Heart right ventricle (tissue), 16 donors: ENCODE data around the gene IL31RA. TPM values are rescaled to one million over a fixed set of nuclear protein-coding genes. Genes with fewer than 3 reads are reported as not detected.

Source experiments
- ATAC-seq, 8 donors: fragments of 200-7000 bp; cut with Tn5 transposase; one replicate each; pipeline ENCODE4 v1.9.1; 2020; ENCODE audit warnings: mild to moderate bottlenecking in 8 of 8, moderate library complexity in 8 of 8, moderate number of reproducible peaks in 1 of 8
- DNase-seq, 2 donors: peaks; one replicate each; pipeline ENCODE4 v3.0.0-alpha.2; 2020
- H3K27ac ChIP-seq, 10 donors: fragments of 200-600 bp; sonication (generic) in 2 of 10; one replicate each; pipeline versions ENCODE4 v1.5.0 to v1.8.0; 2020 to 2022; ENCODE audit warnings: mild to moderate bottlenecking in 3 of 10
- H3K27me3 ChIP-seq, 7 donors: fragments of 200-600 bp; one replicate each; pipeline ENCODE4 v1.8.0; 2021 to 2022; ENCODE audit warnings: mild to moderate bottlenecking in 2 of 7
- H3K36me3 ChIP-seq, 9 donors: fragments of 200-600 bp; sonication (generic) in 1 of 9; one replicate each; pipeline versions ENCODE4 v1.5.0 to v1.8.0; 2020 to 2022; ENCODE audit warnings: mild to moderate bottlenecking in 2 of 9
- H3K4me1 ChIP-seq, 9 donors: fragments of 200-600 bp; sonication (generic) in 1 of 9; one replicate each; pipeline versions ENCODE4 v1.5.0 to v1.8.0; 2020 to 2022; ENCODE audit warnings: mild to moderate bottlenecking in 4 of 9
- H3K4me3 ChIP-seq, 10 donors: fragments of 200-600 bp; sonication (generic) in 2 of 10; one replicate each; pipeline versions ENCODE4 v1.5.0 to v1.8.0; 2020 to 2022; ENCODE audit warnings: mild to moderate bottlenecking in 7 of 10, moderate library complexity in 2 of 10
- H3K9me3 ChIP-seq, 11 donors: fragments of 200-600 bp in 10 of 11; sonication (generic) in 2 of 11; one replicate each; pipeline versions ENCODE4 v1.5.0 to v1.8.0; 2013 to 2022; ENCODE audit warnings: mild to moderate bottlenecking in 2 of 11, control low read depth in 1 of 11, moderate library complexity in 1 of 11
- WGBS, 2 donors: extraction: QIAGEN DNeasy Blood & Tissue Kit; methylation state at CpG; one replicate each; pipeline ENCODE4 v1.1.7; 2013; ENCODE audit warnings: inconsistent platforms in 1 of 2; 5-methylcytosine and 5-hydroxymethylcytosine counted together
- intact Hi-C, 10 donors: fragments of 100-400 bp; cut with DNase I; formaldehyde crosslinking; loops; one replicate each; pipeline versions ENCODE4 v1.11.1 to v1.14.2; 2022
- polyA plus RNA-seq, 2 donors: library from polyadenylated mRNA; stranded (reverse); fragments of 200-250 nt; gene quantifications; one replicate each; pipeline ENCODE4 v1.2.3, GENCODE V29; 2013
- total RNA-seq, 10 donors: library from RNA; stranded (reverse); fragmentation: NEBNext Ultra II Directional in 3 of 10; extraction: Animal tissue kit (Norgen Biotek cat#: 25700) in 3 of 10; gene quantifications; one replicate each; pipeline versions ENCODE4 v1.2.1 to v1.2.4, GENCODE V29; 2021 to 2023
- TF ChIP-seq, protein P1 (sequence below), 9 donors: fragments of 200-600 bp; sonication (generic) in 2 of 9; IDR thresholded peaks; one replicate each; pipeline versions ENCODE4 v1.5.0 to v1.8.0; 2021 to 2022; ENCODE audit warnings: antibody characterized with exemption in 9 of 9, mild to moderate bottlenecking in 5 of 9, moderate library complexity in 1 of 9
- donor health status: Arrhythmogenic right ventricular cardiomyopathy.
- donor health status: ischemic (EF 13 %, LVEDD 7.1; RV severe dilation, severe dysfunction).
- donor health status: healthy with polysubstance abuse.
- donor health status: DM: no; HTN: yes; CAD: no.
- donor health status: DM: no; HTN: no; CAD: no.
- donor health status: ischemic (EF 25% LVEDD 6.9; RV normal size, moderate dysfunction).
- donor health status: ischemic (EF 25% LVEDD 5.7; RV mildly dilated, moderate dysfunction).
- donor health status: healthy.
- donor health status: DM: yes; HTN: yes; CAD: no.
- donor health status: Ischemic cardiomyopathy.
- donor health status: ischemic (EF 35%, LVEDD 5.7; RV mildly dilated, moderate dysfunction).
- donor health status: nonischemic (EF 11% LVEDD 7.7; RV severe dilation, severe dysfunction).
- donor health status: DM: yes; HTN: yes; CAD: no.
- donor health status: PGD.
- donor health status: ischemic (EF 29% LVEDD 5.4; RV normal size, mild dysfunction).
- donor health status: nonischemic (EF 23%, LVEDD 6.1; RV moderate dilation, normal function).

Gene IL31RA
- total and polyA plus RNA-seq, 12 donors: 0.06 to 1.6 (median 0.76) TPM; not detected in 3

DNA sequence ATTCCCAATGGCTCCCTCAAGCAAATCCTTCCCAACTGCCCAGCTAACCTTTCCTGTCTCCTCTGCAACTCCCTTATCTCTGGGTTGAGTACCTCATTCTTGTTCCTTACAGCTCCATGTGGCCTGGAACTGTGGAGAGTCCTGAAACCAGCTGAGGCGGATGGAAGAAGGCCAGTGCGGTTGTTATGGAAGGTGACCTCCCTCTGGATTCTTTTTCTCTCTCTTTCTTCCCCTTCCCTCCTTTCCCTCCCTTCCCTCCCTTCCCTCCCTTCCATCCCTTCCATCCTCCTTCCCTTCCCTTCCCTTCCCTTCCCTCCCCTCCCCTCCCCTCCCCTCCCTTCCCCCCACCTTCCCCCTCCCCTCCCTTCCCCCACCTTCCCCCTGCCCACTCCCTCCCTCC, 45.1 kb downstream of the IL31RA start:
- H3K27ac ChIP-seq: no peak overlapping the region
- H3K27me3 ChIP-seq: no peaks in the 10 kb centered on the region
- DNase-seq (no peak), ATAC-seq (no peak)
- 93 to 95% methylated on average over 2 of the region's 2 CpGs for WGBS, 2 donors
- peaks cover 0 to 9% (median 0%) of the 10 kb centered on the region in 9 donors for H3K4me1 ChIP-seq
- TF ChIP-seq, protein P1, sequence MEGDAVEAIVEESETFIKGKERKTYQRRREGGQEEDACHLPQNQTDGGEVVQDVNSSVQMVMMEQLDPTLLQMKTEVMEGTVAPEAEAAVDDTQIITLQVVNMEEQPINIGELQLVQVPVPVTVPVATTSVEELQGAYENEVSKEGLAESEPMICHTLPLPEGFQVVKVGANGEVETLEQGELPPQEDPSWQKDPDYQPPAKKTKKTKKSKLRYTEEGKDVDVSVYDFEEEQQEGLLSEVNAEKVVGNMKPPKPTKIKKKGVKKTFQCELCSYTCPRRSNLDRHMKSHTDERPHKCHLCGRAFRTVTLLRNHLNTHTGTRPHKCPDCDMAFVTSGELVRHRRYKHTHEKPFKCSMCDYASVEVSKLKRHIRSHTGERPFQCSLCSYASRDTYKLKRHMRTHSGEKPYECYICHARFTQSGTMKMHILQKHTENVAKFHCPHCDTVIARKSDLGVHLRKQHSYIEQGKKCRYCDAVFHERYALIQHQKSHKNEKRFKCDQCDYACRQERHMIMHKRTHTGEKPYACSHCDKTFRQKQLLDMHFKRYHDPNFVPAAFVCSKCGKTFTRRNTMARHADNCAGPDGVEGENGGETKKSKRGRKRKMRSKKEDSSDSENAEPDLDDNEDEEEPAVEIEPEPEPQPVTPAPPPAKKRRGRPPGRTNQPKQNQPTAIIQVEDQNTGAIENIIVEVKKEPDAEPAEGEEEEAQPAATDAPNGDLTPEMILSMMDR (IDR thresholded peaks at IDR 0.05): no peak
- peaks cover 0 to 2% (median 0%) of the 10 kb centered on the region in 11 donors for H3K9me3 ChIP-seq
- intact Hi-C loops: no loop called here
- no peaks in the 10 kb centered on the region for H3K36me3 ChIP-seq
- no peak overlapping the region for H3K4me3 ChIP-seq

DNA sequence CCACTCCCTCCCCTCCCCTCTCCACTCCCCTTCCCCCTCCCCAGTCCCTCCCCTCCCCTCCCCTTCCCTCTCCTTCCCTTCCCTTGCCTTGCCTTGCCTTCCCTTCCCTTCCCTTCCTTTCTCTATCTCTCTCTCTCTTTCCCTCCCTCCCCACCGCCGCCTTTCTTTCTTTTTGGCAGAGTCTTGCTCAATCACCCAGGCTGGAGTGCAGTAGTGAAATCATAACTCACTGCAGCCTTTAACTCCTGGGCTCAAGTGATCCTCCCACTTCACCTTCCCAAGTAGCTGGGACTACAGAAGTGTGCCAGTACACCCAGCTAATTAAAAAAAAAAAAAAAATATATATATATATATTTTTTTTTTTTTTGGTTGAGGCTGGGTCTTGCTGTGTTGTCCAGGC, 45.5 kb downstream of the IL31RA start:
- 86 to 91% methylated on average over 2 of the region's 2 CpGs for WGBS, 2 donors

DNA sequence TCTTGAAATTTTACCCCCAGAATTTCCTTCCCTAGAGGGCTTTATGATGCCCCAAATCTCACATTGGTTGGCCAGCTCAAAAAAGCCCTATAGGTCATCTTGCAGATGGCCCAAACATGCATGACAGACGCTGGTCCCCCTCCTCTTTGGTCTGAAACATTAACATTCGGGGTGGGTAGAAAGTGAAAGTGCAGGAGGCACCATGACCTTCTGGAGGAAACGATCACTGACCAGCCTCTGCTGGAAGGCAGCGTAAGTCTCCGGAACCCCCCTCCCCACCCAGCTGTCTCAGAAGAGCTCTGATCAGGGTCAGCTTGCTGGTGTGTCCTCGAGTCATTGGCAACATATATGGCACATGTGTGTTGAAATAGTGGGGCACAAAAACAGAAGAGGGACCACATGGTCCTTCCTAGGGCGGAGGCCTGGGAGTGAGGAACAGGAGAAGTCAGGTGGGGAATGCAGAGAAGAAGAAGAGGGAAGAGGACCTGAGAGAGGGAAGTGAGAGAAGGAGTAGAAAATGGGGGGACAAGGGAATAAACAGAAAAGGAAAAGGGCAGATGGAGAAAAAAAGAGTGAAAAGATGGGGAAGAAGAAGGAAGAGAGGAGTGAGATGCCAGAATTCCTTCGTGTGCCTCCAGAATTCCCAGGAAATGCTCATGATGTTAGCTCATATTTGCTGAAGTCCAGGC, 46.2 kb downstream of the IL31RA start:
- H3K4me3 ChIP-seq: no peak overlapping the region
- TF ChIP-seq, protein P1 (IDR thresholded peaks at IDR 0.05): no peak
- H3K9me3 ChIP-seq: no peaks in the 10 kb centered on the region
- no peaks in the 10 kb centered on the region for H3K36me3 ChIP-seq
- intact Hi-C loops: no loop called here
- no peak for DNase-seq
- H3K27me3 ChIP-seq: no peaks in the 10 kb centered on the region
- H3K27ac ChIP-seq: no peak overlapping the region
- H3K4me1 ChIP-seq: peaks cover 0 to 9% (median 0%) of the 10 kb centered on the region in 9 donors
- WGBS, 2 donors: 81 to 84% methylated on average over 8 of the region's 8 CpGs
- no peak for ATAC-seq

More for the DNA sequence above, 45.5 kb downstream of the IL31RA start:
- peaks cover 0 to 9% (median 0%) of the 10 kb centered on the region in 9 donors for H3K4me1 ChIP-seq
- H3K9me3 ChIP-seq: no peaks in the 10 kb centered on the region
- H3K4me3 ChIP-seq: no peak overlapping the region
- no peaks in the 10 kb centered on the region for H3K27me3 ChIP-seq
- H3K27ac ChIP-seq: no peak overlapping the region
- intact Hi-C loops: no loop called here
- ATAC-seq (no peak), DNase-seq (no peak)
- H3K36me3 ChIP-seq: no peaks in the 10 kb centered on the region
- TF ChIP-seq, protein P1 (IDR thresholded peaks at IDR 0.05): no peak

DNA sequence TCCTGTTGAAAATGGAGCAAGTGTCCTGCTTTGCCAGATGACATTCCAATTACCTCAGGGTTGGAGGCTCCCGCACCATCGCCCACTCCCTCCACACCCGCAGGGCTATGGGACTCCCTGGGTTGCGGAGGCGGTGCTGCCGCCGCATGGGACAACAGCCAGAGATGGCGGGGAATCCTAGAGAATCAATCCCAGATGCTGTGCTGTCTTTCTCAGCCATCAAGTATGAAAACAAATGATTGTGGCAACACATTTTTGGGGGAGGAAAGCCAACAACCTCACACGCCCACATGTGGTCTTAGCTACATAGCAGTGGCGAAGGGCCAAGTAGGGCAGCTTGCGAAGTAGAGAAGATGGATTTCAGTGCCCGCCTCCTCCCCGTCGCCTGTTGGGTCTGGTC, 46.7 kb downstream of the IL31RA start:
- DNase-seq (peak in 1 of 2 donors; percentile 23), ATAC-seq (peak in 6 of 8 donors; percentile 41 to 92 (median 74))
- intact Hi-C loops: no loop called here
- 70 to 75% methylated on average over 14 of the region's 14 CpGs for WGBS, 2 donors
- Histone ChIP-seq H3K4me3 (no peak overlapping the region), H3K36me3 (no peaks in the 10 kb centered on the region), H3K27ac (no peak overlapping the region), H3K9me3 (no peaks in the 10 kb centered on the region), H3K4me1 (peaks cover 0 to 9% (median 0%) of the 10 kb centered on the region in 9 donors), H3K27me3 (no peaks in the 10 kb centered on the region)
- TF ChIP-seq, protein P1 (IDR thresholded peaks at IDR 0.05): no peak
